GM23338 (cell line): ENCODE results near the gene P2RY13. TPM values are rescaled to one million over a fixed set of nuclear protein-coding genes. Genes with fewer than 3 reads are reported as not detected.

Source experiments
- ATAC-seq: fragments of 200-7000 bp; cut with Tn5 transposase; 3 replicates; pipeline ENCODE4 v1.9.1; 2020
- DNase-seq: peaks from one replicate; pipeline ENCODE4 v3.0.0-alpha.2; 2015; ENCODE audit warnings: low spot score
- H2AFZ ChIP-seq: fragments of 200-600 bp; sonication (generic); 2 replicates; pipeline ENCODE4 v1.8.0; 2016; ENCODE audit warnings: antibody characterized with exemption, mild to moderate bottlenecking, moderate library complexity
- H3F3A ChIP-seq: fragments of 200-600 bp; sonication (generic); replicated peaks from 2 replicates; pipeline ENCODE4 v1.8.0; 2017; ENCODE audit warnings: antibody characterized with exemption, mixed run types, low read depth
- H3K27ac ChIP-seq: fragments of 200-600 bp; sonication (generic); 2 replicates; pipeline ENCODE4 v1.6.1; 2016; ENCODE audit warnings: low read depth
- H3K27me3 ChIP-seq: fragments of 200-600 bp; sonication (generic); 2 replicates; pipeline ENCODE4 v1.8.0; 2016; ENCODE audit warnings: mild to moderate bottlenecking, mixed run types, moderate library complexity; ENCODE audit not compliant: insufficient read depth
- H3K36me3 ChIP-seq: fragments of 200-600 bp; sonication (generic); 2 replicates; pipeline ENCODE4 v1.8.0; 2016; ENCODE audit warnings: mild to moderate bottlenecking; ENCODE audit not compliant: insufficient read depth
- H3K4me1 ChIP-seq: fragments of 200-600 bp; sonication (generic); 2 replicates; pipeline ENCODE4 v1.8.0; 2016; ENCODE audit warnings: mild to moderate bottlenecking, moderate library complexity; ENCODE audit not compliant: insufficient read depth
- H3K4me2 ChIP-seq: fragments of 200-600 bp; sonication (generic); 2 replicates; pipeline ENCODE4 v1.7.1; 2017; ENCODE audit warnings: mixed run types
- H3K4me3 ChIP-seq: fragments of 200-600 bp; sonication (generic); 2 replicates; pipeline ENCODE4 v1.6.1; 2016; ENCODE audit warnings: mixed run types
- H3K79me2 ChIP-seq: fragments of 200-600 bp; sonication (generic); replicated peaks from 2 replicates; pipeline ENCODE4 v1.8.0; 2017; ENCODE audit warnings: mild to moderate bottlenecking; ENCODE audit not compliant: insufficient read depth
- H3K9me2 ChIP-seq: fragments of 200-600 bp; sonication (generic); 2 replicates; pipeline ENCODE4 v1.8.0; 2017; ENCODE audit not compliant: insufficient read depth
- H4K20me1 ChIP-seq: fragments of 200-600 bp; sonication (generic); replicated peaks from 2 replicates; pipeline ENCODE4 v1.8.0; 2017; ENCODE audit warnings: mild to moderate bottlenecking; ENCODE audit not compliant: insufficient read depth
- H3K27ac Mint-ChIP-seq: 2 replicates; pipeline ENCODE4 v1.8.0; 2020; ENCODE audit warnings: inconsistent platforms, mild to moderate bottlenecking, moderate library complexity, mixed read lengths
- H3K27me3 Mint-ChIP-seq: 3 replicates; pipeline ENCODE4 v1.8.0; 2022; ENCODE audit warnings: low read depth, mild to moderate bottlenecking, moderate library complexity, mixed read lengths, inconsistent platforms; ENCODE audit not compliant: insufficient read depth, poor library complexity
- H3K36me3 Mint-ChIP-seq: 3 replicates; pipeline ENCODE4 v1.8.0; 2021; ENCODE audit warnings: low read depth, mild to moderate bottlenecking, inconsistent platforms, moderate library complexity, mixed read lengths
- H3K4me1 Mint-ChIP-seq: 3 replicates; pipeline ENCODE4 v1.8.0; 2020; ENCODE audit warnings: mild to moderate bottlenecking, inconsistent platforms, mixed read lengths
- H3K4me3 Mint-ChIP-seq: 3 replicates; pipeline ENCODE4 v1.8.0; 2021; ENCODE audit warnings: moderate library complexity, mild to moderate bottlenecking, inconsistent platforms, mixed read lengths
- H3K9me3 Mint-ChIP-seq: 3 replicates; pipeline ENCODE4 v1.8.0; 2020; ENCODE audit warnings: moderate library complexity, mild to moderate bottlenecking, inconsistent platforms, mixed read lengths
- CREB1 ChIP-seq: fragments of 250-450 bp; sonication (Bioruptor Pico); IDR thresholded peaks from 2 replicates; pipeline ENCODE4 v1.5.0; 2020; ENCODE audit warnings: low read depth, mild to moderate bottlenecking, moderate library complexity
- EZH2phosphoT487 ChIP-seq: fragments of 200-600 bp; sonication (generic); IDR thresholded peaks from one replicate; pipeline ENCODE4 v1.8.1; 2018; ENCODE audit warnings: antibody characterized with exemption; ENCODE audit not compliant: unreplicated experiment
- NANOG ChIP-seq: IDR thresholded peaks from 2 replicates; pipeline ENCODE4 v1.6.1; 2016; ENCODE audit warnings: antibody characterized with exemption, borderline replicate concordance
- STAT1 ChIP-seq: IDR thresholded peaks from one replicate; pipeline ENCODE4 v1.6.1; 2016; ENCODE audit warnings: antibody characterized with exemption; ENCODE audit not compliant: unreplicated experiment
- ZNF114 ChIP-seq: fragments of 250-450 bp; sonication (Bioruptor Pico); IDR thresholded peaks from 2 replicates; pipeline ENCODE4 v1.5.0; 2020; ENCODE audit warnings: mild to moderate bottlenecking, moderate library complexity
- ZNF331 ChIP-seq: fragments of 250-450 bp; sonication (Bioruptor Pico); IDR thresholded peaks from 2 replicates; pipeline ENCODE4 v1.5.0; 2020; ENCODE audit warnings: low read depth, mild to moderate bottlenecking, moderate library complexity
- polyA plus RNA-seq: library from polyadenylated mRNA; unstranded; fragments of >200 nt; fragmentation: Nextera tagmentation; extraction: Ambion mirVana; gene quantifications from 2 replicates; pipeline ENCODE4 v1.2.1, GENCODE V29; 2016
- total RNA-seq: library from RNA; depleted of rRNA; stranded (reverse); fragments of >200 nt; shearing (Covaris generic); gene quantifications from 2 replicates; pipeline ENCODE4 v1.2.3, GENCODE V29; 2014
- TF ChIP-seq, protein P1 (sequence below), 2 experiments: fragments of 200-600 bp in 1 of 2; sonication (generic) in 1 of 2; conservative IDR thresholded peaks; 2 replicates each; pipeline versions ENCODE4 v1.5.1 to v1.6.1; 2016 to 2017; ENCODE audit warnings: antibody characterized with exemption in 2 of 2, low read depth in 2 of 2, mild to moderate bottlenecking in 2 of 2, moderate library complexity in 1 of 2
- TF ChIP-seq, protein P2 (sequence below): IDR thresholded peaks from one replicate; pipeline ENCODE4 v1.6.1; 2018; ENCODE audit warnings: antibody characterized with exemption; ENCODE audit not compliant: unreplicated experiment
- TF ChIP-seq, protein P3 (sequence below): IDR thresholded peaks from 2 replicates; pipeline ENCODE4 v1.6.1; 2016; ENCODE audit warnings: antibody characterized with exemption

The P2RY13 gene
- total and polyA plus RNA-seq, 2 experiments from 2014 or later, result 0.68 TPM; not detected in 1

DNA sequence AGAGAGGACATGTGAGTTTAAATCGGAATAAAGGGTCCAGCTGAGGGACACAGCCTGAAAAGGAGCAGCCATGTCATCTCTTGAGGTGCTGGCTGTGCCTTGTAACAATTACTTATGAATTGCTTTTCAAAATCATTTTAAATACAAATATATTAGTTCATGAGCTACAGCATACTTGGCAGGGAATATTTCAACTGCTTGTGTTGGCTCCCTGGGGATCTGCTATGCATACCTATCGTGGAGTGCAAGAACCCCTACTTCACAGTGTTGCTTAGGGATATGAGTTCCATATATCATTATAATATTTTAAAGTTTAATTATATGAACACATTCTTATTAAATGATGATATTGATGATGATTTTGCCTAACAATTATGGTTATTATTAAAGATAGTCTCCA lies 31.9 kb downstream of the P2RY13 start (continued):
- TF ChIP-seq, protein P1, sequence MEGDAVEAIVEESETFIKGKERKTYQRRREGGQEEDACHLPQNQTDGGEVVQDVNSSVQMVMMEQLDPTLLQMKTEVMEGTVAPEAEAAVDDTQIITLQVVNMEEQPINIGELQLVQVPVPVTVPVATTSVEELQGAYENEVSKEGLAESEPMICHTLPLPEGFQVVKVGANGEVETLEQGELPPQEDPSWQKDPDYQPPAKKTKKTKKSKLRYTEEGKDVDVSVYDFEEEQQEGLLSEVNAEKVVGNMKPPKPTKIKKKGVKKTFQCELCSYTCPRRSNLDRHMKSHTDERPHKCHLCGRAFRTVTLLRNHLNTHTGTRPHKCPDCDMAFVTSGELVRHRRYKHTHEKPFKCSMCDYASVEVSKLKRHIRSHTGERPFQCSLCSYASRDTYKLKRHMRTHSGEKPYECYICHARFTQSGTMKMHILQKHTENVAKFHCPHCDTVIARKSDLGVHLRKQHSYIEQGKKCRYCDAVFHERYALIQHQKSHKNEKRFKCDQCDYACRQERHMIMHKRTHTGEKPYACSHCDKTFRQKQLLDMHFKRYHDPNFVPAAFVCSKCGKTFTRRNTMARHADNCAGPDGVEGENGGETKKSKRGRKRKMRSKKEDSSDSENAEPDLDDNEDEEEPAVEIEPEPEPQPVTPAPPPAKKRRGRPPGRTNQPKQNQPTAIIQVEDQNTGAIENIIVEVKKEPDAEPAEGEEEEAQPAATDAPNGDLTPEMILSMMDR (conservative IDR thresholded peaks at IDR 0.05; ENCODE audit: low read depth in 2 of 2), result no peak
- TF ChIP-seq NANOG (no peak), CREB1 (CRISPR knock-in tag) (no peak), STAT1 (no peak), ZNF331 (CRISPR knock-in tag) (no peak), ZNF114 (CRISPR knock-in tag) (no peak)
- TF ChIP-seq, protein P2, sequence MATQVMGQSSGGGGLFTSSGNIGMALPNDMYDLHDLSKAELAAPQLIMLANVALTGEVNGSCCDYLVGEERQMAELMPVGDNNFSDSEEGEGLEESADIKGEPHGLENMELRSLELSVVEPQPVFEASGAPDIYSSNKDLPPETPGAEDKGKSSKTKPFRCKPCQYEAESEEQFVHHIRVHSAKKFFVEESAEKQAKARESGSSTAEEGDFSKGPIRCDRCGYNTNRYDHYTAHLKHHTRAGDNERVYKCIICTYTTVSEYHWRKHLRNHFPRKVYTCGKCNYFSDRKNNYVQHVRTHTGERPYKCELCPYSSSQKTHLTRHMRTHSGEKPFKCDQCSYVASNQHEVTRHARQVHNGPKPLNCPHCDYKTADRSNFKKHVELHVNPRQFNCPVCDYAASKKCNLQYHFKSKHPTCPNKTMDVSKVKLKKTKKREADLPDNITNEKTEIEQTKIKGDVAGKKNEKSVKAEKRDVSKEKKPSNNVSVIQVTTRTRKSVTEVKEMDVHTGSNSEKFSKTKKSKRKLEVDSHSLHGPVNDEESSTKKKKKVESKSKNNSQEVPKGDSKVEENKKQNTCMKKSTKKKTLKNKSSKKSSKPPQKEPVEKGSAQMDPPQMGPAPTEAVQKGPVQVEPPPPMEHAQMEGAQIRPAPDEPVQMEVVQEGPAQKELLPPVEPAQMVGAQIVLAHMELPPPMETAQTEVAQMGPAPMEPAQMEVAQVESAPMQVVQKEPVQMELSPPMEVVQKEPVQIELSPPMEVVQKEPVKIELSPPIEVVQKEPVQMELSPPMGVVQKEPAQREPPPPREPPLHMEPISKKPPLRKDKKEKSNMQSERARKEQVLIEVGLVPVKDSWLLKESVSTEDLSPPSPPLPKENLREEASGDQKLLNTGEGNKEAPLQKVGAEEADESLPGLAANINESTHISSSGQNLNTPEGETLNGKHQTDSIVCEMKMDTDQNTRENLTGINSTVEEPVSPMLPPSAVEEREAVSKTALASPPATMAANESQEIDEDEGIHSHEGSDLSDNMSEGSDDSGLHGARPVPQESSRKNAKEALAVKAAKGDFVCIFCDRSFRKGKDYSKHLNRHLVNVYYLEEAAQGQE, result no peak

DNA sequence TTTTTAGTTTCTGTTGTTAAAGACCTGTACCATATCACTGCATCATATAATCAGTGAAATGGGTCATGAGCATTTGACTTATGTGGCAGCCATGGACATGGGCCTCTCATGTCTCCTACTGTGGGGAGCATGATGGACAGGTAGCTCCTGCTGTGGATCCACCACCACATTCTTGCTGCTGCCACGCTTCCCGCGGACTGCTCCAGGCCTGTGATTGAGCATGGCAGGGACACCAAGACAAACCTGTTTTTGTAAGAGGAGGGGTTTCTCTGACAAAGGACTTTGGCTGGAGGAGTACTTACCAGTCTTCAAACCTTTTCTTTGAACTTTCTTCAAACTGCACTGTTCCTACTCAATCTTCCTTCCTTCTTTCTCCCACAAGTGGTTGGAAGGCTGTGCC lies 33.1 kb downstream of the P2RY13 start:
- Mint-ChIP-seq H3K36me3 (no peaks in the 10 kb centered on the region), H3K4me3 (no peak overlapping the region), H3K4me1 (peaks cover 25% of the 10 kb centered on the region), H3K27me3 (no peaks in the 10 kb centered on the region), H3K9me3 (no peaks in the 10 kb centered on the region), H3K27ac (0 out of 2 replicates have a peak overlapping the region, but pooled peaks have one; percentile 19)
- Histone ChIP-seq H4K20me1 (no peaks in the 10 kb centered on the region), H2AFZ (no peak overlapping the region), H3K9me2 (no peaks in the 10 kb centered on the region), H3K4me3 (no peak overlapping the region), H3K79me2 (no peaks in the 10 kb centered on the region), H3K36me3 (no peaks in the 10 kb centered on the region), H3K27me3 (no peaks in the 10 kb centered on the region), H3K4me1 (peaks cover 11% of the 10 kb centered on the region), H3K27ac (no peak overlapping the region), H3K4me2 (no peak overlapping the region), H3F3A (no peaks in the 10 kb centered on the region)
- DNase-seq (peak; percentile 48), ATAC-seq (peak; percentile 80)
- TF ChIP-seq, protein P1 (conservative IDR thresholded peaks at IDR 0.05; ENCODE audit: low read depth in 2 of 2), result no peak
- TF ChIP-seq, protein P2, result no peak
- TF ChIP-seq EZH2phosphoT487 (no peak), NANOG (no peak), STAT1 (no peak)
- TF ChIP-seq, protein P3, sequence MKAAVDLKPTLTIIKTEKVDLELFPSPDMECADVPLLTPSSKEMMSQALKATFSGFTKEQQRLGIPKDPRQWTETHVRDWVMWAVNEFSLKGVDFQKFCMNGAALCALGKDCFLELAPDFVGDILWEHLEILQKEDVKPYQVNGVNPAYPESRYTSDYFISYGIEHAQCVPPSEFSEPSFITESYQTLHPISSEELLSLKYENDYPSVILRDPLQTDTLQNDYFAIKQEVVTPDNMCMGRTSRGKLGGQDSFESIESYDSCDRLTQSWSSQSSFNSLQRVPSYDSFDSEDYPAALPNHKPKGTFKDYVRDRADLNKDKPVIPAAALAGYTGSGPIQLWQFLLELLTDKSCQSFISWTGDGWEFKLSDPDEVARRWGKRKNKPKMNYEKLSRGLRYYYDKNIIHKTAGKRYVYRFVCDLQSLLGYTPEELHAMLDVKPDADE, result no peak
